Fibroblast of skin of right quadriceps (primary cell): Measurements from ENCODE around the gene NUF2.
A peak's percentile ranks its signal among the peaks of the same experiment; 100 is the strongest.
"Not testable (repeated sequence)": the region's sequence is repeated elsewhere in the genome, so short reads cannot be mapped to it uniquely, and the experiment has no call there.

ENCODE experiments used
- DNase-seq: peaks from one replicate; pipeline ENCODE4 v3.0.0-alpha.2; 2013

NUF2 gene

DNA sequence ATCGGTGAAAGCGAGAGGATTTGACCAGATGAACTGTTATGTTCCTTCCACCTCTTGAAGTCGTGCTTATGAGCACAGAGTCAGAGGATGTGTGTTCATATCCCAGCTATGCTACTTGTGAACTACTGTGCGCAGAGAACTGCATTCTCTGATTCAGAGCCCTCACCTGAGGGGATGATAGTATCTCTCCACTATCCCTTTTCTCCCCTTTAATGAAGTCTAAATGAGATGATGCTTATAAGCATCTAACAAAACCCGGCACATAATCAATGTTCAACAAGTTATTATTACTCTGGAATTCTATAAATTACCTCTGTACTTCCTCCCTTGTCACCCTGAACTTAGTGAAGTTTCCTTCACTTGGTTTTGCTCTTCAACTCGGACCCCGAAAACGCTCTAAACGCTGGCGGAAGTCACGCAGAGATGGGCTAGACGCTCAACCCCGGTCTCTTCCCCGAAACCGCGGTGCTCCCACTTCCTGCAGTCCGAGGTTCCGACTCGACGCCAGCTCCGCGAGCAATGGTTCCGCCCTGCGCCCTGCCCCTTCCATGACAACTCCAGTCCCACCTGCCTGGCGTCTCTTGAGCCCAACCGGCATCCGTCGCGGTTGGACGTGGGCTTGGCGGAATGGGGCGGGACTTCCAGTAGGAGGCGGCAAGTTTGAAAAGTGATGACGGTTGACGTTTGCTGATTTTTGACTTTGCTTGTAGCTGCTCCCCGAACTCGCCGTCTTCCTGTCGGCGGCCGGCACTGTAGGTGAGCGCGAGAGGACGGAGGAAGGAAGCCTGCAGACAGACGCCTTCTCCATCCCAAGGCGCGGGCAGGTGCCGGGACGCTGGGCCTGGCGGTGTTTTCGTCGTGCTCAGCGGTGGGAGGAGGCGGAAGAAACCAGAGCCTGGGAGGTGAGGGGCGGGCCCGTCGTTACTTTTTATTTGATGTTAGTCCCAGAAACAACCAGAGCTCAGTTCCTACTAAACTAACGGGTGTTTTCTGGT, at the start of gene NUF2:
Gene NUF2 (plus strand): TSS at position 644 of the 995 bp plus-strand sequence. CDS start 4,098 bp downstream, outside the sequence.
- DNase-seq = peak; percentile 99

DNA sequence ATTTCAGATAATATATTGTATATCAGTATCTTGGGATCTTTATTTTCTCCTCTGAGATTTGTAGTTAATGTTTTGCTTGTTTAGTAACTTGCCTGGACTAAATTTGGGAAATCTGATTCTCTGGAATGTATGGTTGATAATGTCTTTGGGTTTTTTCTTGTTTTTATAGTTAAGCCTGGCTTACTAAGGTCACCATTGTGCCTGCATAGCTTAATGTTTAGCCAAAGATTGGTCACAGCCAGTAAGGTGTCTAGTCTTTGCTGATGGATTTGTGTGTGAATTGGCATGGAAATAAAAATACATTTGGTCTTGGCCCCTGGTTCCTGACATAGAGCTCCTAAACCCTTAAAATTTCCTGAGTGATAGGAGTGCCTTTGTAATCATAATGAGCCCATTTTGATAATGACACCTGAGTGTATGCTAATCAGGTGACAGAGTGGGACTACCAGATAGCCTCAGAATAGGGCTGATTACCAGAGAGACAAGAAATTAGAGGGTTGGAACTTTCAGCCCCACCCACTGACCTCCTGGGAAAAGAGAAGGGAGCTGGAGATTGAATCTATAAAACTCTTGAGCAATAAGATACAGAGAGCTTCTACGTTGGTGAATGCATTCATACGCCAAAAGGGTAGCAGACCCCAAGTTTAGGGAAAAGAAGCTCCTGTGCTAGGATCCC, 47.9 kb upstream of the NUF2 start:
- DNase-seq = no peak

DNA sequence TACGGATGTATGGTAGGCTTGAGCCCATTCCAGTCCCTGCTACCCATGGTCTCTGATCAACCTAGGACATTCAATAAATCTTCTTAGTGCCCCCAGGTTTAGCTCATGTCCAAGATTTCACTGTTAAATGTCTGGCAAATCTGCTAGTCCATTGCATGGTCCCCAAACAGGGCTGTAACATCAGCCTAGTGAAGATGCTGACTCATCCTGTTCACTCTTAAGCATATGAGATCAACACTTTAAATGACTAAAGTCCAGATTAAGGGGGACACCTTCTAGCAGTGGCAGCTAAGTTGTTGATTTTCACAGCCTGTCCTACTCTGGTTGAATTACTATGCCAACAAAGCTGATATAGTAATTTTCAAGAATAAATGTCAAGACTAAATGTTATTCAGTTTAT, 46.5 kb upstream of the NUF2 start:
- peak; percentile 10 for DNase-seq

DNA sequence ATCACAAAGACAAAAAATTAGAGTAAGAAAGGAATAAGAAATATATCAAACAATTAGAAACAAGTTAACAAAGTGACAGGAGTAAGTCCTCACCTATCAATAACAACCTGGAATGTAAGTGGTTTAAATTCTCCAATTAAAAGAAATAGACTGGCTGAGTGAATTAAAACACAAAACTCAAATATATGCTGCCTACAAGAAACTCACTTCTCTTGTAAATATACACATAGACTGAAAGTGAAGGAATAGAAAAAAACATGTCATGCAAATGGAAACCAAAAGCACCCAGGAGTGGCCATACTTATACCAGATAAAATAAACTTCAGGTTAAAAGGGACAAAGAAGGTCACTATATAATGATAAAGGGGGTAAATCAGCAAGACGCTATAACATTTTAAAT, 43.2 kb upstream of the NUF2 start:
- no peak for DNase-seq

DNA sequence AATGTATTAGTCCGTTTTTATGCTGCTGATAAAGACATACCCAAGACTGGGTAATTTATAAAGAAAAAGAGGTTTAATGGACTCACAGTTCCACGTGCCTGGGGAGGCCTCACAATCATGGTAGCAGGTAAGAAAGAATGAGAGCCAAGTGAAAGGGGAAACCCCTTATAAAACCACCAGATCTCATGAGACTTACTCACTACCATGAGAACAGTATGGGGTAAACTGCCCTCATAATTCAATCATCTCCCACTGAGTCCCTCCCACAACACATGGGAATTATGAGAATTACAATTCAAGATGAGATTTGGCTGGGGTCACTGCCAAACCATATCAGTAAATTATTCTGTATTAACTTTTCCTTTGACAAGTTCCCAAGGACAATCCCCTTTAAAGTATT, 36.9 kb upstream of the NUF2 start:
- peak; percentile 44 for DNase-seq

DNA sequence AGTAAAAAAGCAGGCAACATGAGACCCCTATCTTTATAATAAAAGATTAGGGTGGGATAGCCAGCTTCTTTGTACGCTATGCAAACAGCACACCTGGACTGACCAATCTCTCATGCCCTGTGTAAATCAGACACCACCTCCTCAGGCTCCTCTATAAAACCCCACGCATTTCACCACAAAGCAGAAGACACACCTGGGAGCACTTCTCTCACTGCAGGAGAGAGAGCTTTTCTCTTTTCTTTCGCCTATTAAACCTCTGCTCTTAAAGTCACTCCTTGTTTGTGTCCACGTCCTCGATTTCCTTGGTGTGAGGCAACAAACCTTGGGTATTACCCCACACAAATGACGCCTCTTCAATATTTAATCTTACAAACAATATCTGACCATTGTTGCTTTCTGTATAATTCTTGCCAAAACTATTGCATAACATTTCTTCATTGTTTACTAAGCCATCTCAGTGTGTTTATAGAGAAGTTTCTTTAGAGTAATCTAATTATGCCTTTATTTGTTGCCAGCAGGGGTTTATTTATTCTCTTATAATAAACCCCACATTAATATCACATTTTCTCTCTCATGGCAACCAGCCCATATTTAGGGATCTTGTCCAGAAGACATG, 31.6 kb upstream of the NUF2 start:
- DNase-seq = no peak

DNA sequence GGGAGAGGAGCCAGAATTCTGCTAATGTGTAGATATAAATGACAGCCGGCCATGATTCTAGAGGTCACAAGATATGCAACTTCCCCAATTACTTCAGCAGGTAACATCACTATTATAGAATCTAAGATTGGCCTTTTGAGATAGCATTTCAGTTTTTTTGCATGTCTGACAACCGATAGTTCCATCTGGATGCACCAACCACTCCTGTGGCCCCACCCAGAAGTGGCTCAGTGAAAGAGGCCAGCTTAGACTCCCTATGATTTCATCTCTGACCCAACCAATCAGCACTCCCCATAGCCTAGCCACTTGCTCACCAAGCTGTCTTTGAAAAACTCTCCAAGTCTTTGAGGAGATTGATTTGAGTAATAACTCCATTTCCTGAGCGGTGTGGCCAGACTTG, 30.3 kb upstream of the NUF2 start:
- DNase-seq = no peak

DNA sequence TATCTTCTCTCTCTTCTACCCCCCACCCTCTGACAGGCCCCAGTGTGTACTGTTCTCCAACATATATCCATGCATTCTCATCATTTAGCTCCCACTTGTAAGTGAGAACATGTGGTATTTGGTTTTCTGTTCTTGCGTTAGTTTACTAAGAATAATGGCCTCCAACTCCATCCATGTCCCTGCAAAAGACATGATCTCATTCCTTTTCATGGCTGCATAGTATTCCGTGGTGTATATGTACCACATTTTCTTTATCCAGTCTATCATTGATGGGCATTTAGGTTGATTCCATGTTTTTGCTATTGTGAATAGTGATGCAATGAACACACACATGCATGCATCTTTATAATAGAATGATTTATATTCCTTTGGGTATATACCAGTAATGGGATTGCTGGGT, 29.6 kb upstream of the NUF2 start:
- DNase-seq = not testable (repeated sequence)

DNA sequence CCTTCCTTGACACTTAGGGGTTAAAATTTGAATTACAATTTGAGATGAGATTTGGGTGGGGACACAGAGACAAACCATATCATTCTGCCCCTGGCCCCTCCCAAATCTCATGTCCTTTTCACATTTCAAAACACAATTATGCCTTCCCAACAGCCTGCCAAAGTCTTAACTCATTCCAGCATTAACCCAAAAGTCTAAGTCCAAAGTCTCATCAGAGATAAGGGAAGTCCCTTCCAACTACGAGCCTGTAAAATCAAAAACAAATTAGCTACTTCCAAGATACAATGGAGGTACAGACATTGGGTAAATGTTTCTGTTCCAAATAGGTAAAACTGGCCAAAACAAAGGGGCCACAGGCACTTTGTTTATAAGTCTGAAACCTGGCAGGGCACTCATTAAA, 28.3 kb upstream of the NUF2 start:
- DNase-seq = not testable (repeated sequence)

DNA sequence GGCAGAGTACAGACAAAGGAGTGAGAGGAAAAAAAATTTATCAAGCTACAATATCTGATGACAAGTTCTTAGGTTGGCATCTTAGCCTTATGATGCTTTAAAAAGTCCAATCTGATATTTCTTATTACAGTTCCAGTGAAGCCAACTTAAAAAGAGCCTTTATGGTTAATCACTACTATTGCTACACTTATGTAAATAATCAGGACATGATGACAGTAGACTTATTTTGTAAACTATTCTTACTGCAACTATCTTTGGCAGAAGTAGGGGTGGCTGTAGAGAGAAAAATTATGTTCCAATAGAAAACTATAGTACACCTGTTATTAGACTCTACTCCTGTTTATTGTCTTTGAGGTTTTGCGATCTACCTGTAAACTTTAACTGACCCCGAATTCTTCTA, 25.8 kb upstream of the NUF2 start:
- DNase-seq = no peak

DNA sequence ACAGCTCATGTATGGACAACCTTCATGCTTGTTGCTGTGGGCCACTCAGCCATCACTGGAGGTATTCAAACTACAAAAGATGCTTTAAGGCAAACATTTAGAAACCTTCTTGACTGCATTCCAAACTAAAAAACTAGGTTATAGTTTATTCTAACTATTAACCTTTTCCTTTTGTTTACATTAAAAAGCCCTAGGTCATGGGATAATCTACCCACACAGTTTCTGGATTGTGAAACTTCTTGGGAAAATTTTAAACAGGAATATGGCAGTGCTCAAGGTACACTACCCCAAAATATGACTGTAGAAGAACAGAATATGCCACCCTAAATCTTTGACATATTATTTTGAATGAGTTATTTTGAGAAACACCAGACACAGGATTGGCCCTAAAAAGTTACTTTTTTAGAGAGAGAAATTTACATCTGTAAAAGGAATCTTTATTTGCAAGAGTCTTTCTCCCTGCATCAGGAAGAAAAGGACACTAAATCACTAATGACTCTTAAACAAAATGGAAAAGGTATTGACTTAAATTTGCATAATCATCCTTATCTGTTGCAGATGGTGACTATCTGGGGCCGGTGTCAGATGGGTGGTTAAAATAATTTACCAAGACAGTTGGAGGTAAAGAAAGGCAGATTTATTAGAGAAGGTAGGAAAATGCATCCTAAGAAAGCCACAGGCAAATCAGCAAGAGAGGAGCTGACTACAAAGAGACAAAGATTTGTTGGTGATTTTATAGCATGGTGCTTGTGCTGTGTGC, 25.1 kb upstream of the NUF2 start:
- DNase-seq = no peak

DNA sequence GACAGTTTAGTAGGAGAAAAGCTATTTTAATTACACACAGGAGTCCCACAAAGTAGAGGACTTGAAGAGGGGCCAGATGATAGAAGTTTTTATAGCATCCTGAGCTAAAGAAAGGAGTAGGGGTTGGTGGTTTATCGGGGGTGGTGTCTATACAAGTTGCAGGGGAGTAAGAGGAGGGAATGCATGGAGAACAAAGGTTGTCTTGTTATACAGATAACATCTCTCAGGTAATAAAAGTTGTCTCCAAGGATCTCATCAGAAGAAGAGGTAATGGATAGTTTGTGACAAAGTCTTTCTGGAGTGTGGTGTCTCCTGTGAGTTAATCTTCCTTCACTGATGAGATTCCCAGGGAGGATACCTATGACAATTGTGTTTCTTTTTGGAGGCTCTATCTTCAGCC, 23.4 kb upstream of the NUF2 start:
- no peak for DNase-seq

DNA sequence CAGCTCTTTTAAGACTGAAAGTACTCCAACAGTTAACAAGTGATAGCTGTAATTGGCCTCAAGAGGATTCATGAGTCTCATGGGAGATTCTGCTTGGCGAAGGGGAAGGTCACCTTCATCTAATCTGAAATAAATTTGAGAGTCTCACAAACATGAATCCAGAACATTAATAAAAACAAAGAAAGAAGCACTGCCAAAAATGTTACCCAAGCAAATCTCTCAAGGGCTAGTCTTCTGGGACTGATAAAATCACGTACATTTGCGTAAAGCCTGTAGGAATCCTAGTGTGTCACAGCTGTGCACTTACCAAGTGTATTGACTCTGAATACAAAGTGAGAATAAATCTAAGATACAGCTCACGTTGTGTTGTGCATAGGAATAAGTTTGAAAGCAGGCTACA, 21.2 kb upstream of the NUF2 start:
- no peak for DNase-seq

DNA sequence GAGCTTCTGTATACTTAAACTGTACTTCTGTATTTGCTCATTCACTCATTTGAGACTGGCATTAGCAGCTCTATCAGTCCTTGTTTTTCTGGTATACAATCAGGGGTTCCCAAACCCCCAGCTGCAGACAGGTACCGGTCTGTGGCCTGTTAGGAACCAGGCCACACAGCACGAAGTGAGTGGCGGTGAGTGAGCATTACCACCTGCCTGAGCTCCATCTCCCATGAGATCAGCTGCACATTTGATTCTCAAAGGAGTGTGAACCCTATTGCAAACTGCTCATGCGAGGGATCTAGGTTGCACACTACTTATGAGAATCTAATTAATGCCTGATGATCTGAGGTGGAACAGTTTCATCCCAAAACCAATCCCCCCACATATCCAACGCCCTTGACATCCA, 18.2 kb upstream of the NUF2 start:
- no peak for DNase-seq

DNA sequence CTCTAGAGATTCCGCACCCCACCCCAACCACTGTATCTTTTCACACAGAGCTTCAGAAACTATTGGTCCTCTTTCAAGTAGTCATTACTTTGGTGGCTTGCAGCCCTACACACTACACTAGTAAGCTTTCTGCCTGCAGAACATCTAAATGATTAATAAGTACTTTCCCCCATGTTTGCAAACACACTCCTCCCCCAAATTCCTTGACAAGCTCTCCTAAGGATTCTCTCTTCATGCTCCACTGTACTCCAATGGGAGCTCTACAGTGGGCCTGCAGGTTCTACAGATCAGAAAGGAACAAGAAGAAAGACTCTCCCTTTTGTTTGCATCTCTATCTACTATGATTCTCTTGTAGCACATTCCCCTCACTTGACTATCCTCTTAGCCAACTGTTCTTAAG, 16.3 kb upstream of the NUF2 start:
- DNase-seq = no peak

DNA sequence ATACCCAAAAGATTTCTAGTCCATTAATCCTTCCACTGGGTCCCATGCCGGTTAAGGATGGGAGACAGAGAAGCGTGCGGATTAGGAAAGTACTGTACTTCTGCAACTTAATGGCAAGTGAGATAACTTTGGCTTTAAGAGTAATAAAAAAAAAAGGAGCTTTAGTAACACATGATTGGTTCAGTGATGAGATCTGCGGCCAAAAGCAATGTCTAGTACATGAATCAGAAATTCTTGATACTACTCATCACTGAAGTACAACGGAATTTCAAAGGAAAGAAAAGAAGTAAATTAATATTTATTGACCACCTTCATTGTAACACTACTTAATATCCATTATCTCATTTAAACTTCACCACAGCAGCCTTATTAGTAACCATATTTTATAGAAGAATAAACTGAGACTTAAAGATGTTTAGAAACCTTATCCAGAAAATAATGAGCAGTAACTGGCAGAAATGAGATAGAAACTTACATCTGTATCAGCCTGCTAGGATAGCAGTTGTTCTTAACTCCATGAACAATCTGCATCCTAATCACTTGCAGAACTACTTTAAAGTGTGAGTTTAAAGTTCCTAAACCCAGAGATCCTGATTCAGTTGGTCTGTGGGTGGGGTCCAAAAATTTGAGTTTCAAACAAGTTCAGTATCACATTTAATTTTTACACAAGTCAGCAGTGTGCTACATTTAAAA, 14.1 kb upstream of the NUF2 start:
- peak; percentile 83 for DNase-seq

DNA sequence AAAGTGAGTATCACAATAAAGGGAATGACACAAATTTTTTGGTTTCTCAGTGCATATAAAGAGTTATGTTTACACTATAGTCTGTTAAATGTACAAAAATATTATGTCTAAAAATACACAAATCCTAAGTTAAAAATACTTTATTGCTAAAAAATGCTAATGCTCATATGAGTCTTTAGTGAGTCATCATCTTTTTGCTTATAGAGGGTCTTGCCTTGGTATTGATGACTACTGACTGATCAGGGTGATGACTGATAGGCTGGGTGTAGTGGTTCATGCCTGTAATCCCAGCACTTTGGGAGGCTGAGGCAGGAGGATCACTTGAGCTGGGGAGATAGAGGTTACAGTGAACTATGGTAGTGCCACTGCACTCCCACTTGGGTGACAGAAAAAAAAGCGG, 12.9 kb upstream of the NUF2 start:
- peak; percentile 11 for DNase-seq

DNA sequence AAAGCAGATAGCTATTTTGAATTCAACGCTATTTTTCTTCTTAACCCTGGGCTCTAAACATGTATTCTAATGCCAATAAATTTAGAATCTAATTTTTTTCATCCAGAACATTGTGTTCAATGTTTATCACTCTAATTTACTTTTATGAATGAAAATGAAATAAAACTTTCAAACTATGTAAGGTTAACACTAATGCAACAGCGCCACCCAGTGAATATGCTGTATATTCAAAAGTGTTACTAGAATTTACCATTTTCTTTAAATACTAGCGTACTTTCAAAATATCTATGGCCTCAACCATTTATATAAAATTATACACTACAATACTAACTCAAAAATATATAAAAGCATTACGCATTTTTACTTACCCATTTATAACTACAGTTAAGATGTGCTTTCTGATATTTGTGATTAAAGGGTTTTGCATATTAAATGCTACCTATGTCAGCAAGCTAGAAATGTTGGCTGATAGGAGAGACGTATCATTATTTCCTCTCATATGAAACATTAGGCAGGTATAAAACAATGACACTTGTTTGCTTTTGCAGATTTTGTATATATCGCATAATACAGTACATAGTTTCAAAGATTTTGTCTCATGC, 5.9 kb upstream of the NUF2 start:
- DNase-seq = peak; percentile 40

DNA sequence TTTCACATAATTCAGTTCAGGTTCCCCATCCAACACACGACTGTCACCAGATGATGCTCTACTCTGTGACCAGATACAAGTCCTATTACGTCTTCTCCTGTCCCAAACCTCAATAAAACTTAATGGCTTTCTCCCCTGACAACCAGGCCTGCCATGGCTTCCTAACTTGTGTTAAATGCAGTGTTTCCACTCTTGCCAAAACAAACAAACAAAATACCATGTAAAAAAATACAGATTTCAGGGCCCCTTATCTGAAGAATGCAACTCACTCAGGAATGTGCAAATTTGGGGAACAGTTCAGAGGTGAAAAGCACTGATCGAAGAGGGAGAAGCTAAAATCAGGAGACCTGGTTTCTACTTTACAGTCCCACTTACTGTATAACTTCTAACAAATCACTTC, 863 bp upstream of the NUF2 start:
- peak; percentile 0 for DNase-seq

DNA sequence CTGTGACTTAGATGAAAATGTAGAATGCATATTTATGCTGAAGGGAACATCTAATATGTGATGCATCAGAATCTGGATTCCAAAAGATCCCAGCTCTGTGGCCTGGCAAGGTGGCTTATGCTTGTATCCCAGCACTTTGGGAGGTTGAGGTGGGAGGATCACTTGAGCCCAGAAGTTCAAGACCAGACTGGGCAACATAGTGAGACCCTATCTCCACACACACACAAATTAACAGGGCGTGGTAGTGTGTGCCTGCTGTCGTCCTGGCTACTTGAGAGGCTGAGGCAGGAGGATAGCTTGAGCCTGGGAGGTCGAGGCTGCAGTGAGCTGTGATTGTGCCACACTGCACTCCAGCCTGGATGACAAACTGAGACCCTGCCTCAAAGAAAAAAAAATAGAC, 1.6 kb downstream of the NUF2 start:
- not testable (repeated sequence) for DNase-seq

DNA sequence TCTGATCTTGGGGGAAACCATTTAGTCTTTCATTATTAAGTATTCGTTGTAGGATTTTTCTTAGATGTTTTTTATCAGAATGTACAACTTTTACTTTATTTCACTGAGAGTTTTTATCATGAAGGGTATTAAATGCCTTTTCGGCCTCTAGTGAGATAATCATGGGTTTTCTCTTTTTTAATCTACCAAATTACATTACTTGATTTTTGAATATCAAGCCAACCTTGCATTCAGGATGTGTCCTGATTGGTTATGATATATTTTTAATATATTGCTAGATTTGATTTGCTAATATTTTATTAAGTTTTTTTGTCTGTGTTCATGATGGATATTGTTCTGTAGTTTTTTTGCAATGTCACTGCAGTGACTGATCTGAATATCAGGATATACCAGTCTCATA, 9.4 kb downstream of the NUF2 start:
- DNase-seq = no peak

DNA sequence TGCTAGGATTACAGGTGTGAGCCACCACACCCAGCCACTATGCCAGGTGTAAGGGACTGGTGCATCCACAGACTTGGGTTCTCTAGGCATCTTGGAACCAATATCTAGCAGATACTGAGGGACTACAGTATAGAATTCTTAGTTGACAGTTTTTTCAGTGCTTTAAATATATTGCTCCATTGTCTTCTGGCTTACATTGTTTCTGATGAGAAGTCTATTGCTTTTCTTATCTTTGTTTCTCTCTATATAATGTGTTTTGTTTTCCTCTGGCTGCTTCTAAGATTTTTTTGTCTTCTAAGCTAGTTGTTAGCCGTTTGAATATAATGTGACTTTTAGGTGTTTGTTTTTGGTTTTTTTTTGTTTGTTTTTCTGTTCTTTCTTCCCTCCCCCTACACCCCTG, 13.5 kb downstream of the NUF2 start:
- no peak for DNase-seq
